ENCODE results near the gene SLC39A1. TPM values are rescaled to one million over a fixed set of nuclear protein-coding genes. Genes with fewer than 3 reads are reported as not detected.
A peak's percentile ranks its signal among the peaks of the same experiment; 100 is the strongest.

SLC39A1 gene
- total RNA-seq, 1 experiment from 2014 or later = 204 TPM

- TF ChIP-seq E2F4 (CRISPR knock-in tag; IDR thresholded peaks at IDR 0.05; ENCODE audit: borderline replicate concordance, low read depth) (no peak), ZNF671 (CRISPR knock-in tag; IDR thresholded peaks at IDR 0.05) (no peak), ATF1 (CRISPR knock-in tag; IDR thresholded peaks at IDR 0.05) (no peak), USF2 (CRISPR knock-in tag; IDR thresholded peaks at IDR 0.05) (no peak), RELA (CRISPR knock-in tag; IDR thresholded peaks at IDR 0.05; ENCODE audit: borderline replicate concordance) (no peak), NFYB (CRISPR knock-in tag; conservative IDR thresholded peaks at IDR 0.05; ENCODE audit: low read depth) (no peak), ZNF232 (CRISPR knock-in tag; IDR thresholded peaks at IDR 0.05) (no peak), ETV6 (CRISPR knock-in tag; IDR thresholded peaks at IDR 0.05) (no peak)
Measured at GRCh38 chr1:153954826-153955225, 8.5 kb downstream of the SLC39A1 start (continued).

- Mint-ChIP-seq H3K9me3 (no peaks in the 10 kb centered on the region), H3K27ac (peak overlapping the region; percentile 32; the same call in 1 of the 2 replicates), H3K4me1 (peaks cover 17% of the 10 kb centered on the region), H3K4me3 (no peak overlapping the region), H3K36me3 (peaks cover 30% of the 10 kb centered on the region), H3K27me3 (ENCODE audit: low read depth) (no peaks in the 10 kb centered on the region)
- no peak for DNase-seq (ENCODE audit: low spot score)
- TF ChIP-seq ZNF219 (CRISPR knock-in tag; IDR thresholded peaks at IDR 0.05; ENCODE audit: borderline replicate concordance) (no peak), JAZF1 (CRISPR knock-in tag; IDR thresholded peaks at IDR 0.05) (no peak), GABPB1 (CRISPR knock-in tag; IDR thresholded peaks at IDR 0.05) (0 out of 2 replicates have a peak, but pooled peaks have one; percentile 19), ELF4 (CRISPR knock-in tag; IDR thresholded peaks at IDR 0.05; ENCODE audit: low read depth) (no peak)
- CTCF ChIA-PET = interaction anchor here (2.8 kb wide), 1 partner anchor 8 kb away, joined by 15 read pairs; the partner anchor contains the start of gene DENND4B
- no peak for ATAC-seq
- POLR2A ChIA-PET = interaction anchor here (0.5 to 2.7 kb wide), 4 partner anchors 9 to 31 kb away, joined by 3 to 6 read pairs (median 3); partner anchors contain the start of genes CREB3L4, GATAD2B and SLC39A1
Measured at GRCh38 chr1:153953859-153954365, 9.4 kb downstream of the SLC39A1 start.

DNA sequence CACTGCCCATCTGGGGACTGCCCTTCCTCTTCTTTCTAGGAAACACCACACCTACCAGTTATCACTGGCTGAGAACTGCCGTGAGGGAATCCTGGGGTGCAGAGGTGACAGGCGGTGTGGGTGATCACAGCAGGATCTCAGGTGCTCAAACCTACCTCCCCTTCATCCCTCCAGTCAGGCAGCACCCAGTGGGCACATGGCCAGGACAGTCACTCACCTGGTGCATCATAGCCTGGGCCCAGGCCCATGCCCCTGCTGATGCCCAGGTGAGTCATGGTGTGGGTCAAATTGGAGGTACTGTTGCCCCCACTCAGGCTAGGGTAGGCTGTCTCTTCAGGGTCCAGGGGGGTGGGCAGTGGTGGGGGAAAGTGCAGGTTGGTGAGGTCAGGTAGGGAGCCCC, 11.5 kb downstream of the SLC39A1 start:
- H3K36me3 Mint-ChIP-seq = peaks cover 38% of the 10 kb centered on the region
- H3K27me3 Mint-ChIP-seq (ENCODE audit: low read depth) = no peaks in the 10 kb centered on the region
- no peak overlapping the region for H3K4me3 Mint-ChIP-seq
- POLR2A ChIA-PET = no interaction called here
- CTCF ChIA-PET = no interaction called here
- no peak overlapping the region for H3K27ac Mint-ChIP-seq
- H3K9me3 Mint-ChIP-seq = no peaks in the 10 kb centered on the region
- peaks cover 12% of the 10 kb centered on the region for H3K4me1 Mint-ChIP-seq
- no peak for DNase-seq (ENCODE audit: low spot score)
- no peak for ATAC-seq
- no peak for TF ChIP-seq OVOL2 (CRISPR knock-in tag; IDR thresholded peaks at IDR 0.05; ENCODE audit: borderline replicate concordance)
- TF ChIP-seq STAT6 (CRISPR knock-in tag; conservative IDR thresholded peaks at IDR 0.05; ENCODE audit: low read depth) = no peak
- no peak for TF ChIP-seq SMAD4 (CRISPR knock-in tag; IDR thresholded peaks at IDR 0.05)
- TF ChIP-seq E2F4 (CRISPR knock-in tag; IDR thresholded peaks at IDR 0.05; ENCODE audit: borderline replicate concordance, low read depth) = no peak
- TF ChIP-seq ZNF423 (CRISPR knock-in tag; IDR thresholded peaks at IDR 0.05) = no peak
- no peak for TF ChIP-seq ZNF121 (CRISPR knock-in tag; IDR thresholded peaks at IDR 0.05)
- no peak for TF ChIP-seq AFF4 (CRISPR knock-in tag; IDR thresholded peaks at IDR 0.05; ENCODE audit: borderline replicate concordance)
- TF ChIP-seq MXD4 (CRISPR knock-in tag; IDR thresholded peaks at IDR 0.05; ENCODE audit: borderline replicate concordance) = no peak
